Measurements from ENCODE around the gene MYO15A. TPM values are rescaled to one million over a fixed set of nuclear protein-coding genes. Genes with fewer than 3 reads are reported as not detected.

Gene MYO15A
- total and polyA plus RNA-seq, 2 of the 4 experiments (the other 2 are of a cell fraction) = 0.18 to 1.1 TPM

GRCh38 chr17:18116078-18116477 lies 7.5 kb downstream of the MYO15A start:
- no peak overlapping the region for H2AK9ac ChIP-seq (replicated peaks; ENCODE audit: low read depth, low read length, poor library complexity)
- no peaks in the 10 kb centered on the region for H3K79me1 ChIP-seq (ENCODE audit: low read depth in 1 of 2, low read length in 2 of 2)
- TF ChIP-seq NFE2L2 (IDR thresholded peaks at IDR 0.05; ENCODE audit: low read depth, low read length) = no peak
- no peak for TF ChIP-seq MXI1 (IDR thresholded peaks at IDR 0.05; ENCODE audit: borderline replicate concordance, low read depth, low read length)
- no peak for TF ChIP-seq CHD1 (IDR thresholded peaks at IDR 0.05; ENCODE audit: low read depth, low read length)
- no peak for TF ChIP-seq POLR2A (IDR thresholded peaks at IDR 0.05; ENCODE audit: low read depth, low read length)
- TF ChIP-seq, protein P1, sequence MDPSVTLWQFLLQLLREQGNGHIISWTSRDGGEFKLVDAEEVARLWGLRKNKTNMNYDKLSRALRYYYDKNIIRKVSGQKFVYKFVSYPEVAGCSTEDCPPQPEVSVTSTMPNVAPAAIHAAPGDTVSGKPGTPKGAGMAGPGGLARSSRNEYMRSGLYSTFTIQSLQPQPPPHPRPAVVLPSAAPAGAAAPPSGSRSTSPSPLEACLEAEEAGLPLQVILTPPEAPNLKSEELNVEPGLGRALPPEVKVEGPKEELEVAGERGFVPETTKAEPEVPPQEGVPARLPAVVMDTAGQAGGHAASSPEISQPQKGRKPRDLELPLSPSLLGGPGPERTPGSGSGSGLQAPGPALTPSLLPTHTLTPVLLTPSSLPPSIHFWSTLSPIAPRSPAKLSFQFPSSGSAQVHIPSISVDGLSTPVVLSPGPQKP (IDR thresholded peaks at IDR 0.05; ENCODE audit: borderline replicate concordance, low read depth, low read length) = no peak
- no peak overlapping the region for H3K14ac ChIP-seq (replicated peaks; ENCODE audit: low read depth, low read length)
- DNase-seq (no peak), ATAC-seq (ENCODE audit: low read depth) (no peak)
- H3K4me2 ChIP-seq (ENCODE audit: low read depth, low read length) = no peak overlapping the region
- no peak overlapping the region for H4K5ac ChIP-seq (ENCODE audit: low read depth, low read length)
- intact Hi-C loops (cut with micrococcal nuclease) = no loop called here
- no peaks in the 10 kb centered on the region for H4K20me1 ChIP-seq (ENCODE audit: insufficient read depth, low read length)
- no peak overlapping the region for H3K56ac ChIP-seq (ENCODE audit: extremely low read depth, insufficient read depth, low read length)
- H3K9ac ChIP-seq (ENCODE audit: low read depth, low read length) = no peak overlapping the region
- no peak overlapping the region for H3K18ac ChIP-seq (ENCODE audit: low read depth, low read length)
- H2BK15ac ChIP-seq (ENCODE audit: low read depth, low read length) = no peak overlapping the region
- H3K9me1 ChIP-seq (ENCODE audit: insufficient read depth, low read length) = peaks cover 4% of the 10 kb centered on the region; the same call in 1 of the 2 replicates
- no peak overlapping the region for H2AK5ac ChIP-seq (ENCODE audit: low read depth, low read length)
- H3K36me3 ChIP-seq (ENCODE audit: control insufficient read depth, insufficient read depth, low read length) = no peaks in the 10 kb centered on the region
- WGBS, 2 experiments (ENCODE audit: extremely low coverage in 2 of 2, insufficient read length in 1 of 2) = 62% methylated on average over 3 of the region's 5 CpGs; no CpG with 5 or more reads in 1 of the 2 experiments
- dilution Hi-C loops (cut with HindIII; ENCODE audit: low sequenced_read_pairs, unreplicated experiment) = no loop called here
- H4K8ac ChIP-seq (ENCODE audit: low read depth in 2 of 2, low read length in 2 of 2) = no peak overlapping the region
- no peak overlapping the region for H3K4me3 ChIP-seq (ENCODE audit: insufficient read depth, low read depth, low read length)
- ChIA-PET POLR2A (ENCODE audit: unreplicated experiment) (no interaction called here), CTCF (interaction anchor here (0.5 kb wide), 1 partner anchor 33 kb away, joined by 3 read pairs; no protein-coding TSS in a partner anchor)
- H2AFZ ChIP-seq (replicated peaks; ENCODE audit: low read length, poor library complexity) = peak overlapping the region; percentile 23
- peaks cover 9% of the 10 kb centered on the region for H3K9me3 ChIP-seq (ENCODE audit: control insufficient read depth, insufficient read depth, low read length)
- peaks cover 2% of the 10 kb centered on the region; the same call in 1 of the 2 replicates for H3K4me1 ChIP-seq (ENCODE audit: control insufficient read depth, insufficient read depth, low read length)
- H2BK120ac ChIP-seq (ENCODE audit: low read depth, low read length) = no peak overlapping the region
- no peak overlapping the region for H3K23ac ChIP-seq (ENCODE audit: low read depth, low read length)
- in situ Hi-C loops (cut with MboI; ENCODE audit: low sequenced_read_pairs) = no loop called here
- no peak overlapping the region for H3K27ac ChIP-seq (ENCODE audit: insufficient read depth, low read length)
- no TSS peak for BruUV-seq (replicated peaks)
- no peak overlapping the region for H2BK5ac ChIP-seq (ENCODE audit: low read depth, low read length, poor library complexity, severe bottlenecking)
- H4K91ac ChIP-seq (ENCODE audit: insufficient read depth, low read depth, low read length) = no peak overlapping the region
- peaks cover 7% of the 10 kb centered on the region; the same call in 1 of the 2 replicates for H3K27me3 ChIP-seq (ENCODE audit: control insufficient read depth, insufficient read depth, low read length)
- H2BK20ac ChIP-seq (ENCODE audit: low read depth, low read length) = no peak overlapping the region
- H3K4ac ChIP-seq (ENCODE audit: low read depth, low read length) = no peak overlapping the region
